ENCODE data around the gene ATN1.
A peak's percentile ranks its signal among the peaks of the same experiment; 100 is the strongest.

ATN1 gene

GRCh38 chr12:6946033-6946919 is 18.5 kb downstream of the ATN1 start:
- DNase-seq (ENCODE audit: low read depth) = no peak

- DNase-seq (ENCODE audit: low read depth) = no peak
Observed at GRCh38 chr12:6946920-6947374, 19.2 kb downstream of the ATN1 start.

- DNase-seq (ENCODE audit: low read depth) = no peak
Observed at GRCh38 chr12:6947615-6948014, 19.9 kb downstream of the ATN1 start.

- DNase-seq (ENCODE audit: low read depth) = no peak
Observed at GRCh38 chr12:6948873-6949594, 21.3 kb downstream of the ATN1 start.

- DNase-seq (ENCODE audit: low read depth) = no peak
Observed at GRCh38 chr12:6950401-6950801, 22.6 kb downstream of the ATN1 start.

GRCh38 chr12:6950811-6951540 is 23.2 kb downstream of the ATN1 start, which contains the start of gene PTPN6:
PTPN6 (plus strand) TSS chr12:6951356; CDS start chr12:6951513, 157 bp downstream.
- DNase-seq (ENCODE audit: low read depth) = no peak

- no peak for DNase-seq (ENCODE audit: low read depth)
Observed at GRCh38 chr12:6951551-6952120, 23.9 kb downstream of the ATN1 start.

- no peak for DNase-seq (ENCODE audit: low read depth)
Observed at GRCh38 chr12:6952121-6952862, 24.5 kb downstream of the ATN1 start.

GRCh38 chr12:6952863-6953441 is 25.2 kb downstream of the ATN1 start:
- no peak for DNase-seq (ENCODE audit: low read depth)

- DNase-seq (ENCODE audit: low read depth) = peak; percentile 81
Observed at GRCh38 chr12:6953442-6954315, 25.9 kb downstream of the ATN1 start.

- no peak for DNase-seq (ENCODE audit: low read depth)
Observed at GRCh38 chr12:6954316-6955107, 26.8 kb downstream of the ATN1 start.

- no peak for DNase-seq (ENCODE audit: low read depth)
Observed at GRCh38 chr12:6955108-6956020, 27.6 kb downstream of the ATN1 start.

GRCh38 chr12:6956021-6956727 is 28.4 kb downstream of the ATN1 start:
- DNase-seq (ENCODE audit: low read depth) = no peak

GRCh38 chr12:6957151-6957701 is 29.5 kb downstream of the ATN1 start:
- DNase-seq (ENCODE audit: low read depth) = no peak

GRCh38 chr12:6957741-6958608 is 30.2 kb downstream of the ATN1 start:
- DNase-seq (ENCODE audit: low read depth) = no peak

GRCh38 chr12:6958609-6959057 is 30.9 kb downstream of the ATN1 start:
- DNase-seq (ENCODE audit: low read depth) = no peak

Measured in stimulated activated CD8-positive, alpha-beta memory T cell treated with anti-CD3 and anti-CD28 coated beads, Interleukin-12 subunit alpha, Interleukin-12 subunit beta, amount 100 ng/mL, for 1 hour (primary cell).